A549 (cell line): ENCODE data around the gene ADAMTS19. TPM values are rescaled to one million over a fixed set of nuclear protein-coding genes. Genes with fewer than 3 reads are reported as not detected.

Source experiments
- ATAC-seq, 2 experiments: fragments of 200-7000 bp in 1 of 2; fragments of >200 bp in 1 of 2; cut with Nextera tagmentation in 1 of 2; cut with Tn5 transposase in 1 of 2; 3 replicates each; pipeline versions ENCODE4 v1.8.0 to v1.9.1; 2018 to 2020; ENCODE audit warnings: mild to moderate bottlenecking in 1 of 2, moderate library complexity in 1 of 2
- CTCF ChIA-PET: fragments of 300-600 bp; sonication (Branson Sonifier 250); formaldehyde crosslinking; extraction: SDS; loops from one replicate; lab custom pipeline; 2021; ENCODE audit warnings: antibody characterized with exemption, inconsistent platforms; lab: Yijun Ruan, JAX
- POLR2A ChIA-PET: fragments of 350-600 bp; formaldehyde crosslinking; extraction: SDS; loops from one replicate; lab custom pipeline; 2021; ENCODE audit warnings: antibody characterized with exemption, inconsistent platforms; lab: Yijun Ruan, JAX
- DNase-seq, 2 experiments: peaks; one replicate each; pipeline versions ENCODE4 v3.0.0 to v3.0.0-alpha.2; 2011 to 2016; ENCODE audit warnings: low read depth in 1 of 2, low spot score in 1 of 2
- FAIRE-seq: peaks from 2 replicates; lab custom pipeline; 2011; peaks lifted over from hg19 to GRCh38; lab: Jason Lieb, UNC
- H3K27ac ChIP-seq, 2 experiments: fragments of >200 bp; sonication (Bioruptor Twin); formaldehyde crosslinking; 3 replicates each; pipeline ENCODE4 v1.5.1; 2016 to 2017
- H3K4me1 ChIP-seq: fragments of >200 bp; sonication (Bioruptor Twin); formaldehyde crosslinking; 3 replicates; pipeline ENCODE4 v1.6.1; 2016
- H3K4me2 ChIP-seq: fragments of >200 bp; sonication (Bioruptor Twin); formaldehyde crosslinking; 3 replicates; pipeline ENCODE4 v1.6.1; 2016
- H3K4me3 ChIP-seq: fragments of >200 bp; sonication (Bioruptor Twin); formaldehyde crosslinking; 3 replicates; pipeline ENCODE4 v1.5.1; 2016
- H3K9me3 ChIP-seq: fragments of >200 bp; sonication (Bioruptor Twin); formaldehyde crosslinking; 3 replicates; pipeline ENCODE4 v1.6.1; 2016
- BCL3 ChIP-seq: fragments of >200 bp; sonication (Bioruptor Twin); formaldehyde crosslinking; IDR thresholded peaks from 3 replicates; pipeline ENCODE4 v1.6.1; 2016
- BHLHE40 ChIP-seq: IDR thresholded peaks from 2 replicates; pipeline ENCODE4 v1.6.1; 2012; ENCODE audit warnings: low read depth, low read length, inconsistent platforms
- CBX2 ChIP-seq: fragments of 200-600 bp; sonication (generic); IDR thresholded peaks from 2 replicates; pipeline ENCODE4 v1.6.1; 2016; ENCODE audit warnings: low read depth, mild to moderate bottlenecking, borderline replicate concordance
- CHD2 ChIP-seq: fragments of 150-350 bp; IDR thresholded peaks from 2 replicates; pipeline ENCODE4 v1.6.1; 2014; ENCODE audit warnings: low read length; ENCODE audit not compliant: partially characterized antibody
- CTCF ChIP-seq: fragments of >200 bp; sonication (Bioruptor Twin); formaldehyde crosslinking; IDR thresholded peaks from 3 replicates; pipeline ENCODE4 v1.5.1; 2016
- FOSL2 ChIP-seq, 2 experiments: fragments of 450-650 bp in 1 of 2; fragments of >200 bp in 1 of 2; sonication (Bioruptor Twin) in 1 of 2; formaldehyde crosslinking; IDR thresholded peaks; 2 replicates each; pipeline versions ENCODE4 v1.5.0 to v1.6.1; 2016 to 2020; ENCODE audit warnings: mild to moderate bottlenecking in 1 of 2, moderate library complexity in 1 of 2
- HDAC2 ChIP-seq: fragments of 200-600 bp; sonication (generic); IDR thresholded peaks from 2 replicates; pipeline ENCODE4 v1.6.1; 2016
- HOXB5 ChIP-seq: fragments of 250-450 bp; sonication (Bioruptor Pico); IDR thresholded peaks from 2 replicates; pipeline ENCODE4 v1.5.0; 2020; ENCODE audit warnings: mild to moderate bottlenecking, moderate library complexity
- KDM5A ChIP-seq: fragments of 200-600 bp; sonication (generic); IDR thresholded peaks from 2 replicates; pipeline ENCODE4 v1.6.1; 2016; ENCODE audit warnings: antibody characterized with exemption, mild to moderate bottlenecking
- MAFK ChIP-seq: fragments of 450-650 bp; IDR thresholded peaks from 2 replicates; pipeline ENCODE4 v1.6.1; 2014; ENCODE audit not compliant: partially characterized antibody
- NR3C1 ChIP-seq: fragments of >200 bp; sonication (Bioruptor Twin); formaldehyde crosslinking; IDR thresholded peaks from 3 replicates; pipeline ENCODE4 v1.6.1; 2017
- PBX3 ChIP-seq: IDR thresholded peaks from 2 replicates; pipeline ENCODE4 v1.6.1; 2012
- POLR2AphosphoS2 ChIP-seq: conservative IDR thresholded peaks from 2 replicates; pipeline ENCODE4 v1.6.1; 2012; ENCODE audit warnings: low read length, improper control_type of control experiment, inconsistent platforms
- RAD21 ChIP-seq, 2 experiments: fragments of >200 bp in 1 of 2; sonication (Bioruptor Twin) in 1 of 2; formaldehyde crosslinking in 1 of 2; IDR thresholded peaks in 1 of 2; conservative IDR thresholded peaks in 1 of 2; 2 replicates in 1 of 2; 3 replicates in 1 of 2; pipeline ENCODE4 v1.6.1; 2012 to 2018; ENCODE audit warnings: inconsistent platforms in 1 of 2
- RFX5 ChIP-seq: fragments of 450-650 bp; IDR thresholded peaks from 2 replicates; pipeline ENCODE4 v1.7.1; 2014; ENCODE audit warnings: antibody characterized with exemption, mild to moderate bottlenecking, moderate library complexity
- RNF2 ChIP-seq: fragments of 200-600 bp; sonication (generic); IDR thresholded peaks from 2 replicates; pipeline ENCODE4 v1.6.1; 2016; ENCODE audit warnings: low read depth, mild to moderate bottlenecking, antibody characterized with exemption, moderate library complexity, borderline replicate concordance
- SMC3 ChIP-seq: fragments of >200 bp; sonication (Bioruptor Twin); formaldehyde crosslinking; IDR thresholded peaks from 3 replicates; pipeline ENCODE4 v1.6.1; 2018; ENCODE audit warnings: inconsistent platforms
- TFCP2L1 ChIP-seq: fragments of 250-450 bp; sonication (Bioruptor Pico); IDR thresholded peaks from 2 replicates; pipeline ENCODE4 v1.5.0; 2021; ENCODE audit warnings: mild to moderate bottlenecking
- USF2 ChIP-seq: fragments of 450-650 bp; IDR thresholded peaks from 2 replicates; pipeline ENCODE4 v1.6.1; 2014; ENCODE audit warnings: antibody characterized with exemption
- ZC3H11A ChIP-seq: fragments of 450-650 bp; IDR thresholded peaks from 2 replicates; pipeline ENCODE4 v1.6.1; 2014; ENCODE audit warnings: antibody characterized with exemption, mild to moderate bottlenecking
- WGBS: methylation state at CpG from one replicate; pipeline ENCODE4 v1.1.6; 2017; ENCODE audit errors: missing lambda C conversion rate; 5-methylcytosine and 5-hydroxymethylcytosine counted together
- polyA plus RNA-seq, 4 experiments: library from polyadenylated mRNA; depleted of rRNA in 3 of 4; stranded (reverse); fragments of >200 nt; fragmentation: RNase III in 1 of 4; extraction: RNeasy Plus Mini Kit Qiagen cat#74134 plus additional on column Dnase treatment in 1 of 4; gene quantifications; 2 replicates in 3 of 4; 3 replicates in 1 of 4; pipeline ENCODE4 v1.2.3, GENCODE V29; 2011 to 2017

Gene ADAMTS19
- polyA plus RNA-seq, 2 of the 4 experiments (the other 2 are of a cell fraction): not detected

GRCh38 chr5:129763651-129764050 is 303.6 kb downstream of the ADAMTS19 start:
- FAIRE-seq (no peak), ATAC-seq (no peak)
- CTCF ChIA-PET: interaction anchor here (0.9 to 1.5 kb wide), 3 partner anchors 8 to 100 kb away, joined by 3 to 5 read pairs (median 3); no protein-coding TSS in a partner anchor

GRCh38 chr5:129766798-129767197 is 306.7 kb downstream of the ADAMTS19 start:
- no peak overlapping the region for H3K27ac ChIP-seq
- POLR2A ChIA-PET: no interaction called here
- FAIRE-seq (no peak), ATAC-seq (no peak), DNase-seq (no peak)
- H3K4me1 ChIP-seq: no peaks in the 10 kb centered on the region
- H3K4me2 ChIP-seq: no peak overlapping the region
- H3K9me3 ChIP-seq: no peaks in the 10 kb centered on the region
- H3K4me3 ChIP-seq: no peak overlapping the region
- WGBS: 9% methylated on average over 2 of the region's 2 CpGs
- no peak for TF ChIP-seq RNF2
- no peak for TF ChIP-seq BHLHE40
- no peak for TF ChIP-seq HDAC2
- TF ChIP-seq PBX3: no peak
- TF ChIP-seq CBX2: no peak
- no peak for TF ChIP-seq USF2
- CTCF ChIA-PET: interaction anchor here (0.7 to 8.4 kb wide), 6 partner anchors 9 to 861 kb away, joined by 4 to 93 read pairs (median 5); partner anchors contain the start of gene MINAR2

More at GRCh38 chr5:129763651-129764050, 303.6 kb downstream of the ADAMTS19 start:
- 23% methylated on average over 1 of the region's 1 CpG for WGBS
- Histone ChIP-seq H3K9me3 (no peaks in the 10 kb centered on the region), H3K27ac (no peak overlapping the region), H3K4me2 (no peak overlapping the region), H3K4me1 (no peaks in the 10 kb centered on the region), H3K4me3 (no peak overlapping the region)
- TF ChIP-seq BCL3 (no peak), USF2 (no peak), HOXB5 (no peak), MAFK (no peak), RAD21 (conservative IDR thresholded peaks at IDR 0.05 in 1 of 2, IDR thresholded peaks at IDR 0.05 in 1 of 2) (no peak), TFCP2L1 (CRISPR knock-in tag) (no peak), KDM5A (no peak), NR3C1 (no peak), RFX5 (no peak)
- POLR2A ChIA-PET: no interaction called here
- no peak for DNase-seq

GRCh38 chr5:129767927-129768380 is 307.9 kb downstream of the ADAMTS19 start:
- ChIA-PET CTCF (interaction anchor here (0.7 to 8.4 kb wide), 13 partner anchors 8 to 862 kb away, joined by 3 to 93 read pairs (median 5); no protein-coding TSS in a partner anchor), POLR2A (no interaction called here)
- no peak overlapping the region for H3K4me3 ChIP-seq
- no peak for TF ChIP-seq CHD2
- TF ChIP-seq CTCF: peak; percentile 99
- no peak for TF ChIP-seq ZC3H11A
- TF ChIP-seq POLR2AphosphoS2: no peak
- peak; percentile 93 for TF ChIP-seq SMC3
- peak; percentile 89 to 90 for TF ChIP-seq RAD21 (conservative IDR thresholded peaks at IDR 0.05 in 1 of 2, IDR thresholded peaks at IDR 0.05 in 1 of 2)
- TF ChIP-seq FOSL2 (IDR thresholded peaks at IDR 0.05): no peak
- TF ChIP-seq FOSL2 (CRISPR knock-in tag; IDR thresholded peaks at IDR 0.05): peak; percentile 16; the same call in 1 of the 2 replicates
- H3K4me1 ChIP-seq: no peaks in the 10 kb centered on the region
- H3K27ac ChIP-seq: no peak overlapping the region
- FAIRE-seq (peak; percentile 93), ATAC-seq (peak; percentile 83 to 94), DNase-seq (peak; percentile 55 to 87)
- 0% methylated on average over 3 of the region's 3 CpGs for WGBS
- peak overlapping the region; percentile 36; the same call in 2 of the 3 replicates for H3K4me2 ChIP-seq
- no peaks in the 10 kb centered on the region for H3K9me3 ChIP-seq
